AG04450 (cell line): ENCODE measurements around the gene TSPAN4. TPM values are rescaled to one million over a fixed set of nuclear protein-coding genes. Genes with fewer than 3 reads are reported as not detected.

Experiments
- CTCF ChIA-PET: fragments of 300-600, 350-600 bp; formaldehyde crosslinking; extraction: SDS; loops from one replicate; lab custom pipeline; 2022; ENCODE audit warnings: antibody characterized with exemption, inconsistent platforms; lab: Charles Lee
- POLR2A ChIA-PET: fragments of 350-600 bp; formaldehyde crosslinking; extraction: SDS; loops from one replicate; lab custom pipeline; 2021; ENCODE audit warnings: antibody characterized with exemption, inconsistent platforms; lab: Yijun Ruan, JAX
- DNase-seq: peaks from one replicate; pipeline ENCODE4 v3.0.0-alpha.2; 2011; ENCODE audit warnings: low read depth, low spot score
- H3K27ac ChIP-seq: one replicate; pipeline ENCODE4 v1.5.1; 2012; ENCODE audit warnings: low read depth, low read length, control low read depth
- H3K27me3 ChIP-seq: one replicate; pipeline ENCODE4 v1.6.0; 2012; ENCODE audit warnings: low read length; ENCODE audit not compliant: control insufficient read depth, insufficient read depth
- H3K4me3 ChIP-seq: 2 replicates; pipeline ENCODE4 v1.5.1; 2011; ENCODE audit warnings: mild to moderate bottlenecking, low read depth, low read length, control low read depth
- H3K9me3 ChIP-seq: 2 replicates; pipeline ENCODE4 v1.5.1; 2012; ENCODE audit warnings: low read length; ENCODE audit not compliant: control insufficient read depth, insufficient read depth
- polyA plus RNA-seq: library from polyadenylated mRNA; depleted of rRNA; stranded (reverse); fragments of >200 nt; gene quantifications from 2 replicates; pipeline ENCODE4 v1.2.3, GENCODE V29; 2011
- TF ChIP-seq, protein P1 (sequence below): IDR thresholded peaks from 2 replicates; pipeline ENCODE4 v1.5.1; 2011; ENCODE audit warnings: low read depth, low read length, control low read depth, inconsistent platforms

TSPAN4 gene
- polyA plus RNA-seq, 1 experiment: 92.6 TPM

DNA sequence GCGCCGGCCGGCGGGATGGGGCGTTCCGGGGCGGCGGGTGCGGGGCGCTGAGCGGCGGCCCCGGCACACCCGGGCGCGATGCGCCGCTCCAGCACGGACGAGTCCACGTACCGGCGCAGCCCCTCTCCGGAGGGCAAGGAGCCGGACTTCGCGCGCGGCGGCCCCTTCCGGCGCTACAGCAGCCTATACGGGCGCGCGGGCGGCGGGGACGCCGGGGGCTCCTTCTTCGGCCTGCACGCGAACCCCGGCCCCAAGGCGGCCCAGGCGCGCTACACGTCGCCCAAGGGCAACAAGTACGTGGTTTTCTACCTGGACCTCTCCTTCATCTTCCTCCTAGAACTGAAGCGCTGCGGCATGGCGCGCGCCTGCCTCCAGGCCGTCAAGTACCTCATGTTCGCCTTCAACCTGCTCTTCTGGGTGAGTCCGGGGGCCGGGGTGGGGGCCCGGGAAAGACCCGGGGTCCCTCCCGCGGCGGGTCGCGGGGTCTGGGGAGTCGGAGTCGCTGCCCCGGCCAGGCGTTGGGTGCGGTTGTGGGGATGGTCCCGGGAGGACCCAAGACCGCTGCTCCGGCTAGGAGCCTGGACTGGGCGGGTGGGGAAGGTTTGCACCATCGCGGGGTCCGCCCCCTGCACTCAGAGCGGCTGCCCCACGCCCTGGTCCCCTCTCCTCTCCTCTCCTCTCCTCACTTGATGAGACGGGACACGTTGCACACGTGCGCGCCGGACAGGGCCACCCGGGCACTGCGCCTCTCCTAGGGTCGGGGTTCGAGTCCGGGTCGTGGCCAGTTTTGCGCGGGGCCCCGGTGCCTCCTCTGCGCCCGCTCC is 7.5 kb downstream of the TSPAN4 start:
- no peaks in the 10 kb centered on the region for H3K27me3 ChIP-seq
- DNase-seq: no peak
- CTCF ChIA-PET: no interaction called here
- H3K27ac ChIP-seq: no peak overlapping the region
- no peaks in the 10 kb centered on the region; the same call in 1 of the 2 replicates for H3K9me3 ChIP-seq
- POLR2A ChIA-PET: interaction anchor here (0.5 kb wide), 1 partner anchor 12 kb away, joined by 3 read pairs; no protein-coding TSS in a partner anchor
- peak overlapping the region; percentile 54 for H3K4me3 ChIP-seq
- TF ChIP-seq, protein P1, sequence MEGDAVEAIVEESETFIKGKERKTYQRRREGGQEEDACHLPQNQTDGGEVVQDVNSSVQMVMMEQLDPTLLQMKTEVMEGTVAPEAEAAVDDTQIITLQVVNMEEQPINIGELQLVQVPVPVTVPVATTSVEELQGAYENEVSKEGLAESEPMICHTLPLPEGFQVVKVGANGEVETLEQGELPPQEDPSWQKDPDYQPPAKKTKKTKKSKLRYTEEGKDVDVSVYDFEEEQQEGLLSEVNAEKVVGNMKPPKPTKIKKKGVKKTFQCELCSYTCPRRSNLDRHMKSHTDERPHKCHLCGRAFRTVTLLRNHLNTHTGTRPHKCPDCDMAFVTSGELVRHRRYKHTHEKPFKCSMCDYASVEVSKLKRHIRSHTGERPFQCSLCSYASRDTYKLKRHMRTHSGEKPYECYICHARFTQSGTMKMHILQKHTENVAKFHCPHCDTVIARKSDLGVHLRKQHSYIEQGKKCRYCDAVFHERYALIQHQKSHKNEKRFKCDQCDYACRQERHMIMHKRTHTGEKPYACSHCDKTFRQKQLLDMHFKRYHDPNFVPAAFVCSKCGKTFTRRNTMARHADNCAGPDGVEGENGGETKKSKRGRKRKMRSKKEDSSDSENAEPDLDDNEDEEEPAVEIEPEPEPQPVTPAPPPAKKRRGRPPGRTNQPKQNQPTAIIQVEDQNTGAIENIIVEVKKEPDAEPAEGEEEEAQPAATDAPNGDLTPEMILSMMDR: no peak

DNA sequence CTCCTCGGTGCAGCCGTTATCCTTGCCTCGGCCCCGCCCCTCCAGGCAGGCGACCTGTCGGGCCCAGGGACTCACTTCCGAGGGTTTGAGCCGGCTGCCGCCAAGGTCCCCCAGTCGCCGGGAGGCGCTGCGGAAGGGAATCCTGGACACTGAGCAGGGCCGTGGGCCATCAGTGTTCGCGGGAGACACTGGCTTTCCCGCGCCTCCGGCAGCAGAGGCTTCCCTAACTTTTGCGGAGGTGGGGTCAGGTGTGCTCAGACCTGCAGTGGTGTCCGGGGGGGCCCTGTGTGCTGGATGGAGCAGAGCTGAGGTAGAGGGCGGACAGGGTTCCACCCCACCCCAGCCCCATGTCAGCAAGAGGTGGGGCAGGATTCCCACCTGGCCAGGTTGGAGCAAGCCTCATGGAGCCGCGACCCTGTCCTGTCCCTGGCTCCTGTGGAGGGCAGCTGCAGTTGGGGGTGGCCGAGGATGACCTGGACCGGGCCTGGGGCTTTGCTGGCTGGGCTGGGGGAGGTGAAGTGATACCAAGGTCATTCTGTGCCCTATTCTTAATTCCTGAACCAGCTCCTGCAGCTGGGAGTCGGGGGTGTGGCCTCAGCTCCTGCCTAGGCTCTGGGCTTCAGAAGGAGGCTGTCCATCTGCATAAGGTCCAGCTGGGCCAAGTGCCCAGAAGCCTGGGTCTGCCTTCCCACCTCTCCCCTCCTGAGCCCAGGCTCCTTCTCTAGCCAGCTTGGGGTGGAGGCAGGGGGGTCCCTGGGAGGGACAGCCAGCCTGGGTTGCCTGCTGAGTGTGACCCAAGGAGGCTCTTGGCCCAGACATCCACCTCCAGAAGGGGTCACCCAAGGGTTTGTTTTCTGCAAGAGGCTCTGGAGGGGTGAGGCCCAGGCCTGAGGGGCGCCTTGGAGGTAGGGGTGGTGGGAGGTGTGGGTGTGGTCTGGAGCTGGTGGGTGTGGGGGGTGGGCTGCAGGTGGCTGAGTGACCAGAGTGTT is 8.4 kb downstream of the TSPAN4 start:
- H3K4me3 ChIP-seq: peak overlapping the region; percentile 54
- H3K27me3 ChIP-seq: no peaks in the 10 kb centered on the region
- no peak for DNase-seq
- TF ChIP-seq, protein P1: peak; percentile 22; the same call in 1 of the 2 replicates
- ChIA-PET POLR2A (interaction anchor here (0.5 to 0.8 kb wide), 2 partner anchors 13 to 40 kb away, joined by 3 read pairs; no protein-coding TSS in a partner anchor), CTCF (interaction anchor here (0.6 kb wide), 1 partner anchor 148 kb away, joined by 3 read pairs; no protein-coding TSS in a partner anchor)
- no peaks in the 10 kb centered on the region; the same call in 1 of the 2 replicates for H3K9me3 ChIP-seq
- no peak overlapping the region for H3K27ac ChIP-seq

DNA sequence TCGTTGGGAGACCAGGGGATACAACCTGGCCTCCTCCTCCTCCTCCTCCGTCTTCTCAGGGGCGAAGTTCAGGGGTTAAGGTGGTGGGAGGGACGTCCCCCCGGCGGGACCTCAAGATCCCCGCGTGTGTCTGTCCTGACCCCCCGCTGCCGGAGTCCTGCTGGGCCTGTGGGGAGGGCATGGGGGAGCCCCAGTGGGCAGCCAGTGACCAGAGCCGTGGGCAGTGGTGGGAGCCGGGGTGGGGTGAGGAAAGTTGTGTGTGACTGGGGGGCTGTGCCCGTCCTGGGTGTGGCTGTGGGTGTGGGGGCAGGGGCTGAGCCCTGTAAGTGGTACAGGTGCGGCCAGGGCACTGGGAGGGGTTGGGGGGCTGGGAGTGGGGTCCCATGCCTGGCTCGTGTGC is 10.1 kb downstream of the TSPAN4 start:
- DNase-seq: no peak
- no peak overlapping the region for H3K27ac ChIP-seq
- ChIA-PET POLR2A (no interaction called here), CTCF (no interaction called here)
- no peaks in the 10 kb centered on the region; the same call in 1 of the 2 replicates for H3K9me3 ChIP-seq
- no peak overlapping the region for H3K4me3 ChIP-seq
- TF ChIP-seq, protein P1: no peak
- H3K27me3 ChIP-seq: no peaks in the 10 kb centered on the region

DNA sequence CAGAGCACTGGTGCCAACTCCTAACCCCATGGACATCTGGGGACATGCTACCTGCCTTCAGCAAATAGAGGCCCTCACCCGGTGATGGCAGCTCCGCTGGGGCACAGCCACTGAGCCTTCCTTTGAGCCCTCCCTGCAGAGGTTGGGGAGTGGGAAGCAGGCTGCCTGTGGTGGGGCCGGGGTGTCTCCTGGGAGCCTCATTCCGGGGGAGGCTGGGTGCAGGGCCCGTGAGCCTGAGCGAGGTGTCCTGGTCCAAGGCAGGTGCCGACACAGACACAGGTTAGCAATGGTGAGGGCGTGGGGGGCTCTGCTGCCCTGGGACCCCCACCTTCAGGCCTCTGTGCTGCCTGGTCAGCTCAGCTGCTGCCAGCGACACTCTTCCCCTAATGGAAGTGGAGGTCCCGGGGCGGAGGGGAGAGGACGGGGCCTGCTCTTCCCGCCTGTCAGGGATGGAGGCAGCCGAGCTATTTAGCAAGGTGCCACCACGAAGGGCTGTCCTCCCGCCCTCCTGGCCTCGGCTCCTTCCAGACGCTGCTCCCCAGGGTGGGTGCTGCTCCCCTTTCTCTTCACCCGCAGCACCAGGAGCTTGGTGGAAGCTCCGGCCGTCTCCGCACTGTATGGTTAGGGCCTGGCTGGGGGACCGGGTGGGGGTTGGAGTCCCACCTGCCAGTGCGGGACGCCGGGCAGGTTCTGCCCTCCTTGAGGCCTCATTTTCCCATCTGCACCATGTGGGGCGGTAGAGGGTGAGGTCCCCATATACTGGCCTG is 11.2 kb downstream of the TSPAN4 start:
- POLR2A ChIA-PET: interaction anchor here (0.6 kb wide), 1 partner anchor 28 kb away, joined by 4 read pairs; no protein-coding TSS in a partner anchor
- Histone ChIP-seq H3K4me3 (no peak overlapping the region), H3K9me3 (no peaks in the 10 kb centered on the region; the same call in 1 of the 2 replicates), H3K27ac (no peak overlapping the region), H3K27me3 (no peaks in the 10 kb centered on the region)
- TF ChIP-seq, protein P1: no peak
- DNase-seq: no peak
- CTCF ChIA-PET: no interaction called here
